T1000 (cell line): ENCODE results near the gene SCFD2.

Experiments used
- DNase-seq: peaks from one replicate; lab custom pipeline; 2025; ENCODE audit warnings: mixed read lengths; lab: John Stamatoyannopoulos, UW

SCFD2 gene

DNA sequence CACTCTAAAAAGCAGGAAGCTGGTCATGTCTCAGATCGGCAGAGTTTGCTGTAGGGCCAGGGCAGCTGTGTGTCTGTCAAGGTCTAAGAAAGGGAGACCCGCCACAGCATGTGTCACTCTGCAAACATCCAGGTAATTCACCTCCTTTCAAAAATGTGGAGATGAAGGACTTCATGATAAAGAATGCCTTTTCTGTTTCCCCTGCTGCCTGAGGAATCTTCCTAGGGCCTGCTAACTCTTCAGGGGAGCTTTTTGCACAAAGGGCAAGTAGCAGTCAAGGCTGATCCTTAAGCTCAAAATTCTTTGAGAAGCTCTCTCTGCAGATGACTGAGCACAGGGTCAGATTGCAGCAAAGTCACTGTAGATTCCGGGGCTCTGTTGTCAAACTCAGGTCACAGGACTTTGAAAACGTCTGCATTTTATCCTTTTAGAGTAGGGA is 482.7 kb downstream of the SCFD2 start:
- DNase-seq = no peak

DNA sequence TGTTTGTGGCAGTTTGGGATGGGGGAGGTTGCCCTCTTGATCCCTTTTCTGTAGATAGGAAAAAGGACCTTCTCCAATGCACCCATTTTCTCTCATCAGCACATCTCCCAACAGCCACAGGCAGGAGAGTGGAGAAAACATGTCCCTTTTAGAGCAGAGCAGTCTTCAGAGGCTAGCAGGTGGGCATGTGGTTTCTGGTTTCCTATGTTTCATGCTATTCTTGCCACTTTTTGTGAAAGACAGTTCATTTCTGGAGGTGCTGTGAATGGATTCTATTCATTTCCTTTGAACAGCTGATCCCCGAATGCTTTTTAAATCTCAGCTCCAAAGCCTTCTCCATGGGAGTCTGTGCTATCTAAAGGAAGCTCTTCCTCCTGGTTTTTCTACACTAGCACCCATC is 484.9 kb downstream of the SCFD2 start:
- no peak for DNase-seq

DNA sequence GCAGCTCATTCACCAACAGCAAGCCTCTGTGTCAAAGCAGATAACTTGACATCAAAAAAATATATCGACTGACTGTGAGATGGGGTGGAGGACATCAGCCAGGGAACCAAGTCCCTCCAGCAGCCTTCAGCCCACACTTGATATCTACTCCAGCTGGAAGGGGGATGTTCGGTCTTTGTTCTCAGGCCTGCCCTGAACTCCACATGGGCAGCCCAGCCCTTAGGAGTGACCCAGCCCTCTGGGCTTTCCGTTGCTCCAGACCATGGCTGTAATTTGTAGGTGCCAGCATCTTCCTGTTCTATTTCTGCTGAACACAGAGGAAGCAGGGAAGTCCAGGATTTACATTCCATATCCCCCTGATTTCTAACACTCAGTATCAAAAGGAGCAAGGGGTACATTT is 486.4 kb downstream of the SCFD2 start:
- DNase-seq = no peak

DNA sequence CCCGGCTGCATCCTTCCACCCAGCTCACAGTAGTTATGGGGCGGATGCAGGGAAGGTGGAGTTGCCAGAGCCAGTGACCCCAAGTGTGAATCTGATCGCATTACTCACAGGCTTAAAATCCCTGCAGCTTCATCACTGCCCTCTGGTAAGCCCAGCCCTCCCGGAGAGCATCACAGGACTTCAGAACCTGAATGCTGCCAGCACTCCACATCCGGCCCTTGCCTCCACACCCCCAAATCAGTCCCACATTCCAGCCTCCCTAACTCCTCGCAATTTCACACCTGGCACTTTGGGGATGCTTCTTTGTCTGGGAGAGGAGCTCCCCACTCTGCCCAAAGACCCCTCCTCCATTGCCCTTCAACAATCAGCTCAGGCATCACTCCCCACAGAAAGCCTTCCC is 488.2 kb downstream of the SCFD2 start:
- DNase-seq = no peak

DNA sequence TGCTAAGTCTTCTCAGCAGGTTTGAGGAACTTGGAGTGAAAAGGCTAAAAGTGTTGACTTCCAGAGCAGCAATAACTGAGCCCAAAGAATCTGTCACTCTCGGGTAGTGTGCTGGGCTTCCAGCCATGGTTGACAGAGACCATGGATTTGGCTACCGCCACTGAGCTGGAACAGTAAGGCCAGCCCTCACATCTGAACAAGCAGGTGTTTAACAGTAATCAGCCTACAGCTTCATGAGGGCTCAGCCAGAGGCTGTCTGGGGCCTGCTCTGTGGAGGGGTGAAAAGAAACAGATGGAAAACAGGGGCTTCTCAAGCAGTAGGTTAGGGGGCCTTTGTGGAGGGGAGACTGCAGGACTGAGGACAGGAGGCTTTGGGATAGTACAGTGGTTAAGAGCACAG is 488.8 kb downstream of the SCFD2 start:
- DNase-seq = no peak

DNA sequence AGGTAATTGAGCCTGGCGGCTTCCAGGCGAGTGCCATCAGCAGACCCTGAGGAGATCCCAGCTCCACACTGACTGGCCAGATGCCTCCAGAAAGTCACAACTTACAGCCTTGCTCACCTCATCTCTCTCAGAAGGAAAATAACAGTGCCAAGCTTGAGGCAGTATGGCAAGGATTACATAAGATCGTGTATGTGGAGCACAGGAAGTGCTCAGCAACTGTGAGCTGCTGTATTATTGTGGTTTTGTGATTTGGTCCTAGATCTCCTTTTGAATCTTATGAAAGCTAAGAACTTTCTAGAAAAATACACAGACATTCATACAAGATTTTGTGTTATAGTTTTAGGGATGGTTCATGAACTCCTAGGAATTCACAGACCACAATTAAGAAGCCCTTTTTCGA is 489.8 kb downstream of the SCFD2 start:
- DNase-seq = no peak

DNA sequence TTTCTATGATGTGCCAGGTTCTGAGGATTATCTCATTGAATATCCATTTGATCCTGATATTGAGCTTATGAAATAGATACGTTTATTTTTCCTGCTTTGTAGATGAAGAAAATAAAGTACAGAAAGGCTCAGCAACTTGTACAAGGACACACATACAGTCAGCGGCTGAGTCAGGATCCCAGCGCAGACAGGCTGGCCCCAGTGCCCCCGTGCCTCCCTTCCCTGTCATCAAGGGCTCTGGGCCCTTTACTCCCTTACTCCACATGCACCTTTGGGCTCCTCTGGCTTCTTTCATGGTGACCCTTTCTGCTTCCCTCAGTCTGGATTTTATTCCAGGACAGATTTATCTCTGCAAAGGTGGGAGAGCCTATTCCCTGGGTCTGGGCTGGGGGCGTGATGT is 490.9 kb downstream of the SCFD2 start:
- no peak for DNase-seq

DNA sequence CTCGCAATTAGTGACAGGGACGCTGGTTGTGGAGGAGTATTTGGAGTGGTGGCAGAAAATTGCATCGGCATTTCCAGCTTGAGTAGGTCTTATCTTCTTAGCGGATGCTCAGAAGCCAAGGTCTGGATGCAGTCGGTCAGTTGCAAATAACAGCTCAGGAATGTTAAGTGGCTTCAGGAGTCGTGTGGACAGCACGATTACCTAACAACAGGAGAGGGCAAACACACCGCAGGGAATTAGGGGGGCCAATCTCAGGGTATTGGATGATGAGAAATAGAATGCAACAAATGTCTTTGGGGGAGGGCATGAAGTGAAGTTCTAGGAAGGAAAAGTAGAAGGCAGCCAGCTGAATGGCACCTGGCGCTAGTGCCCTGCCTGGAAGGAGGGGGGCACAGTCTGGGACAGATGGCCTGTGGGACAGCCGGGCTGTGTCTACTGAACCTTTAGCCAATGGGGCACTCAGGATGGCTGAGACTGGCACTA is 492.0 kb downstream of the SCFD2 start:
- no peak for DNase-seq

DNA sequence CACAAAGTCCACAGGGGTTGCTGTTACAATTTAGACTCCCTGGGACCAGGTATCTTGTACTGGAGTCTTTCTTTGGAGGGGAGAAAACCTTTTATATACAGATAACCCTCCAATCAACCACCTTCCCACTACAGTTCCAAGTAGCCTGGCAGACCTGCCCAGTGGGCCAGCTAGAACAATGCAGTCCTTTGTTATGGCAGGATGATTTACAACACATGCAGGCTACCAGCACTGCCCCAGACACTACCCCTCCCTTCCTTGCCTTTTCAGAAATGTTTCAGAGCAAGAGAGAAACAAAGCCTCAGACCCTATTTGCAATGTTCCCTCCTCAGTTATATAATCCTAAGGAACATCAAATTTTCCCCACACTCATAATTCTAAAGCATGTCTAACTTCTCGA is 492.7 kb downstream of the SCFD2 start:
- no peak for DNase-seq

DNA sequence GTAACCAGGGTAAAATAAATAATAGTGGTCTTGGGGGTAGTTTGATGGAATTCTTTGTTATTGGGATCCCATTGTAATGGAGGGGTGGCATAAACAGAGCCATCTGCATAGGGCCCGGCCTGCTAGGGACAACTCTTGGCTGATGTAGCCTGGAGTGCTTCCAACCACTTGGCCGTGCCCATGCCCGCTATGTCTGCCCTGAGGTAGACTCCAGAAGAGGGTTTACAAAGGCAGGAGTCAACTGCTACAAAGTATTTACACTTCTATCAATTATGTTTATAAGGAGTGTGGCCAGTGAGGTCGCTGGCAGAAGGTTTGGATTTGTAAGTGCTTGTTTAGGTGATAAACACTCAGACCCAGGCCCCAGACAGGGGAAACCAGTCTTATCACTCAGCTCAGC is 495.6 kb downstream of the SCFD2 start:
- DNase-seq = no peak

DNA sequence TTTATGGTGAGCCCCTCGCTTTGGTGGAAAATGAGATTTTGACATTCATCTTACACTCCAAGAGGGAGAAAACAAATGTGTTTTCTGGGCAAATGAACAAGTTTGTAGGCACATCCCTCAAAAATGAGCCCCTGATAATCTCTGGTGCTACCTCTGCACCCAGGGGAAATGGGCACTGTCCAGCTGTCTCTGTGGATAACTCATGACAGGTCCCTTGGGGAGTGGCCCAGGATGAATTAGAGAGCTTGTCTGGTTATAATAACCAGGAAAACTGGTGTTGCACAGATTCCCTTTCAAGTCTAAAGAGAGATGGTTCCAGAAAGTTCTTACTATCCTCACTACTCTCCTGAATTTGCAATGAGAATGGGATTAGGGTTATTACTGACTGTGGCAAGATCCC is 496.2 kb downstream of the SCFD2 start:
- no peak for DNase-seq

DNA sequence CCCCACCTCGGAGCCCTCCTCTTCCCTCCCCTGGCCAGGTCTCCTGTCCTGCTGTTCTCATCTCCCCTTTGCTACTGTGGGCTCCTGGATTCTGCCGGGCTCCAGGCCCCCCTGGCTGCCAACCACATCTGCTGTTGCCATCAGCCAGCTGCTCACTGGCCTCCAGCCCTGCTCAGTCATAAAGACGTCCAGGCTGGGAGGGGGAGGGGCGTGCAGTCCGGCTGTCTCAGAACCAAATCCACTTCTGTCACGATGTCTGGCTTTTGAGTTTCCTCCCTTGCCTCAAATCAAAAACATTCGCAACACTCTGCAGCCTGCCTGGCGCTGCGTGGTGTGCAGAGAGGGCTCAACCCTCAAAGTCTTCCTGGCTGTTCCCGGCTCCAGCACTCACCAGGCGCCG is 496.7 kb downstream of the SCFD2 start:
- DNase-seq = no peak

DNA sequence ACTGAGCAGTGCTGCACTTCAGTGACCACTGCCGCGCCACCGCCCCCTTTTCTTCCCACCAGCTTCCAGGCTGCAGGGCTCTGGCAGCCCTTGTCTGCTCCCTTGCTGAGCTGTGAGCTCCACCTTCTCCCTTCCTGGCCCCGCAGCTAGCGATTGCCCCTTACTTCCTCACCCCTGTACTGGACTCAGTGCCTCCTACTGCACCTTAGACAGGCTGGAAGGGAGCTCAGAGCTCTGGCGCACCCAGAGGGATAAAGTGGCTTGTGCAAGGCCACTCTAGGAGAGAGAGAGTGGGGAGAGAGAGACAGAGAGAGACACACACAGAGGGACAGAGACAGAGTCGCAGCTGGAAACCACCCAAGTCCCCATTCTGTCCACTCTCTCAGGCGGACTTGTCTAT is 497.7 kb downstream of the SCFD2 start:
- DNase-seq = no peak

DNA sequence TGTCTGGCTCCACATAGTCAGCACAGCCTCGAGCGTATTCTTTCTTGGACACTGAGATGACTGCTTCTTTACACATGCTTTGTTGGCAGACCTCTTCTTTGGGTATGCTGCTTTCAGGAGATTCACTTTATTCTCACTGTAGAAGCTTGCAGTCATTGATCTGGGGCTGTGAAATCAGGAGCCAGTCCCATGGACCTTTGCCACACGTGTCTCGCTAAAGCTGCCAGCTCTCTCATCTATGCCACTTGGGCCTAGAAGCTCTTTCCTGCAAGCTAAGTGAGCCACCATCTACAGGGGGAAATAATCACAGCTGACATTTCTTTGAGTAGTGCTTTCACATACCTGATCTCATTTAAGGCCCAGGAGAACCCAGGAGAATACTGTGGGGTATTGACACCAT is 498.7 kb downstream of the SCFD2 start:
- DNase-seq = no peak

DNA sequence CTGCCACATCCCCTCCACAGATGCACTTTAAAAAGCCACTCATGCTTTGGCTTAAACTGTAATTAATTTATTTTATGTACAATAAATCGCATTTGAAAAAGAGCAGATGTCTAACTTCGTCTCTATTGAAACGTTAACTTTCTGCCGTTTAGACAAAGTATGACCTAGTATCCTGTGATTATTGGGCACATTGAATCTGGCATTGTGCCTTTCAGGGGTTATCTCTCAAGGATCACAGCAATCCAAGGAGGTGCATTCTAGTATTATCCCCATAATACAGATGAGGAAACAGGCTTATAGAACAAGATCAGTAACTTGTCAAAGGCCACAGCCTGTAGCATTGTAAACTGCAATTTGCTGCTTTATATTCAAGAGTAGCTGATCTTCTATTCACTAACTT is 499.1 kb downstream of the SCFD2 start:
- no peak for DNase-seq

DNA sequence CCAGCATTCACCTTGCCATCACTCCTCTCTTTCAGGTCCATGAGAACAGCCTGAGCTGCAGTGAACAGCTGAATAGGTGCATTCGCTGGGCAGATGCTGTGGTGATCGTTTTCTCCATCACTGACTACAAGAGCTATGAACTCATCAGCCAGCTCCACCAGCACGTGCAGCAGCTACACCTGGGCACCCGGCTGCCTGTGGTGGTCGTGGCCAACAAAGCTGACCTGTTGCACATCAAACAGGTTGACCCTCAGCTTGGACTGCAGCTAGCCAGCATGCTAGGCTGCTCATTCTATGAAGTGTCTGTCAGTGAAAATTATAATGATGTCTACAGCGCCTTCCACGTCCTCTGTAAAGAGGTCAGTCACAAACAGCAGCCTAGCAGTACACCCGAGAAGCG is 500.6 kb downstream of the SCFD2 start:
- DNase-seq = no peak

DNA sequence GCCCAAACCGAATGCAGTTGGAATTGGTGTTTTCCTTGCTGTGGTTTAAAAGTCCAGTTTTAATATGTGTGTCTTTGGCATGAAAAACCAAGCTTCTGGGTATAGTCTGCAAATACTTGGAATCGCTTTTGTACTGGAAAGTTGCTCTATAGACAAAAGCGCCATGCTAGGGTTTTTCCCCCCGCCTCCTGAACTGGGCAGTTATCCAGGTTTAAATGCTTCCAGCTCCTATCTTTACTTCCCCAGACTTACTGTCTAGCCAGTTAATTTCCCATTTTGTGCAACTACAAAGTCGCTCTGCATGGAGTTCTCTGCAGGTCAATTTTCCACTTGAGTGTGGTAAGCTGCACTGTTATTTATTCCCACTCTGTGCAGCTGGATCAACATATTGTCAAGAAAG is 501.1 kb downstream of the SCFD2 start:
- no peak for DNase-seq

DNA sequence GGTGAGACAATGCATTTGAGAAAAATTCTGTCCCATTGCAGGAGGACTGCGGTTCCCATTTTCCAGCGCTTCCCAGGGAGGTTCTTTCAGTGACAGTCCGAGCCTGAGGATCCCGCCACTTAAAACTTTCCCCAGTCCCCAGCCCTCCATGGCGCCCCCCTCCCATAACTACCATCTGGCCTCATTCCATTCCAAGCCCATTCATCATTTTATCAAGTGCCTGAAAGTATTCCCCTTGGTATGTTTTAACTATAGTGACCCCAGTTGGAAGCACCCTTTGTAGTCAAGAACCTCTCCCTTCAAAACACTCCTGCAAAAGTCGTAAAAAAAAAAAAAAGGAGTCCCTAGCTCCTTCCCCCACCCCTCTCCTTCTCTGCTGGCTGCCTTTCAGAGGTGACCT is 502.5 kb downstream of the SCFD2 start:
- no peak for DNase-seq

DNA sequence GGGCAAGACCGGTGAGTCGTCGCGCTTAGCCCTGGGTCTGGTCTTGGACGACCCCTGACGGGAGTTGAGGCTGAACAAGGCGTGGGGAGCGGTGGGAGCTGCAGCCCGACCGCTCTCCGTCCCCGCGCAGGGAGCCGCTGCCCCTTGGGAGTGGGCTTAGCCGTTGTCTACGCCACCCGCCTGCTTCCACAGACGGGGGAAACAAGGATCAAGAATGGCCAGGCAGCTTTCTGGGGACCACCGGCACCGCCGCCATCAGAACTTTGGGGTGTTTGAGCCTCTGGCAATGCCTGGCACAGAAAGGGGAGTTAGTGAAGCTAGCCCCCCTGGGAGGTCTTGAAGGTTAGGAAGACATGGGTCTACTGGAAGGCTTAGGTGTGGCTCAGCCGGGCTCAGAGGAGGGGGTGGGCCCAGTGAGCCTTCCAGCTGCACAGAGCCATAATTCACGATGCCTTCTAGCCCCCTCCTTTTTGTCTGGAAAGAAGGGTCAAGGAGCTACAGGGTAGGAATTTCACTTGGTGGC is 503.2 kb downstream of the SCFD2 start:
- DNase-seq = no peak

DNA sequence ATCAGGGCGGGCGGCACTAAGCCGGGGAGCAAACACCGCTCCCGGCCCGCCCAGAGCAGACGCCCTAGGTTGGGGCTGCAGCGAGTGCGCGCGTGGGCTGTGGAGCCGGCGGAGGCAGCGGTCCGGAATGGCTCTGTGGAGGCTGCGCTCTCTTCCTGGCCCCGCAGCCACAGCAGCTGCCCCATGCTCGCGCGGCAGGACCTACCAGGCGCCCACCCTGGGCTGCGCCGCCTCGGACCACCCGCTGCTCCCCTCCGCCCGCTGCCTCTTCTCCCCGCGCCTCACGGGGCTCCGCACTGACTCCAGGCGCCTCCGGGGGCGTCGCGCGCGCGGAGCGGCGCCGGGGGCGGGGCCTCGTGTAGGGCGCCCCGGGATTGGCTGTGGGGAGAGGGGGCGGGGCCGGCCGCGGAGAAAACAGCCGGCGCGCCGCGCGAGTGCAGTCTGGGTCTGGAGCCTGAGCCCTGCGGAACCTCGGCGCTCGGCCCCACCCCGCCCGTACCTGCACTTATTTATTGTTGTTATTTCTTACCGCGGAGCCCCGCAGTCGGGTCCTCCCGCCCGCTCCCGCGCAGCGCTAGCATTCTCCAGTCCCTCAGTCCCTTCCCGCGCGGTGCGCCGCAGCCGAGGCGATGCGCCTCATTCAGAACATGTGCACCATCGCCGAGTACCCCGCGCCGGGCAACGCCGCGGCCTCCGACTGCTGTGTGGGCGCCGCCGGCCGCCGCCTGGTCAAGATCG is 503.8 kb downstream of the SCFD2 start, which contains the start of gene RASL11B:
RASL11B (plus strand) TSS at position 439 of the 738 bp plus-strand sequence; CDS start at position 630, 191 bp downstream.
- DNase-seq = peak; percentile 81

DNA sequence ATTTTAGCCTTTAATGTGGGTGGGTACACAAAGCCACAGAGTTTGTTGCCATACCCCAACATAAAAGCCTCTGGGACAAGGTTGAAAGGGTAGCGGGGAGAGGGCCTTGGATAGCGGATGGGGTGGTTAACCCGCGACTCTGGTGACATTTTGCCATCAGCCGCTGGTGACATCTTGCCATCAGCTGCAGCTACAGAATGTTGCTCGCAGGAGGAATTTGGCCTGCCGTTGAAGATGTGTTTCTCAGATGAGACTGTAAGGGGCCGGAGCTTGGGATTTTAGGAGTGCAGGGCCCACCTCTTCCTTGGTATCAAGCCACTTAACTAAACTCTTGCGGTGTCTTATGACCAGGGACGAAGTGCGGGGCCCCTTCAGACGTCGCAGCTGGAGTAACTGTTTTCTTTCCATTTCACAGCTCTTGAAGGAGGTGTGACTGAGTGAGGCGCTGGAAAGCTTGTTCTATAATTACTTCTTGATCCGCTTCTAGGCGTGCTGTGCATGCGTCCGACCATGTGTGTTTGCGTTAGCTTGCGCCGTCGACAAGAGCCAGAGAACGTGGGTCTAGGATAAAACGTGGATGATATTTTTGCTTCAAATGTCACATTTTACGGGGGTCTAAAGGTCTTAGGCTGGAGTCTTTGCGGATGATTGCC is 504.6 kb downstream of the SCFD2 start:
- no peak for DNase-seq

DNA sequence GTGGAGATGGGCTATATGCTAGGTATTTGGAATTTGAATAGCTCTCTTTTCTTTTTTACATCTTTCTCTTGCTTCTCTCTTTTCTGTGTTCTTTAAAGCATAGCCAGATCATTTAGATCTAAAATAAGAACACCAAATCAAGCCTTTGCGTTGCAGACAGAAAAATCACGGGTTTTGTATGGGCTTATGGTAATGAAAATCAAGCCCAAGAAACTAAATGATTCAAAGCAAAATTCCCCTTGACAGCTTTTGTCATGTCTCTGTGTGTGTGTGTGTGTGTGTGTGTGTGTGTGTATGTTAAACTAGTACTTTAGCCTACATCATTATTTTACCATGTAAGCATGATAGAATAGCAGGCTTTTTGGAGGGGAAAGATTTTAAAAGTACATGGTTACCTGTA is 505.5 kb downstream of the SCFD2 start:
- no peak for DNase-seq

DNA sequence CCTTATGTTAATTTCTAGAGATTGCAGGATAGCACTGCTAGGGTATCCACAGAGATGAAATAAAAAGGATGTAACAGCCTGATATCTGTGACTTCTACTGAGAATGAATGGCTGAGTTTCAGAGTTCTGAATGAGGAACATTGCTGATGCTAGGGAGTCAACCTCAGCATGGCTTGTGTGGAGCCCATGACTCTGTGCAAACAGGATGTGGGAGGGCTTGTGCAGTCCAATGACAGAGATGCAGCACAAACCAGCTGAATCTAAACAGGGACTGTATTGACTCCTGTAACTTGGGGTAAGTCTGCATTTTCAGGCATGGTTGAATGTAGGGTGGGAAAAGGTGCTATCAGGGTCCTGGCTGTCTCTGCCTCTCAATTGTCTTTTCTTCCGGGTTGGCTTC is 509.1 kb downstream of the SCFD2 start:
- no peak for DNase-seq
